Measurements from ENCODE around the gene CLSTN2.

GRCh38 chr3:140020541-140020940, 85.6 kb downstream of the CLSTN2 start:
- TF ChIP-seq CTCF (IDR thresholded peaks at IDR 0.05 in 2 of 3, conservative IDR thresholded peaks at IDR 0.05 in 1 of 3; ENCODE audit: borderline replicate concordance in 1 of 3, insufficient read depth in 1 of 3, low read depth in 2 of 3, low read length in 2 of 3) (no peak), POLR2AphosphoS5 (IDR thresholded peaks at IDR 0.05; ENCODE audit: low read depth, low read length) (no peak), MAX (IDR thresholded peaks at IDR 0.05) (no peak), POLR2A (IDR thresholded peaks at IDR 0.05; ENCODE audit: borderline replicate concordance, extremely low read depth, insufficient read depth, insufficient read length) (no peak), EGR1 (IDR thresholded peaks at IDR 0.05; ENCODE audit: low read depth) (no peak), SP1 (IDR thresholded peaks at IDR 0.05; ENCODE audit: low read depth) (no peak), ZNF274 (IDR thresholded peaks at IDR 0.05; ENCODE audit: low read depth, low read length) (no peak), EZH2 (IDR thresholded peaks at IDR 0.05) (no peak), ATF3 (IDR thresholded peaks at IDR 0.05) (no peak), SIN3A (IDR thresholded peaks at IDR 0.05; ENCODE audit: low read depth) (no peak), RAD21 (IDR thresholded peaks at IDR 0.05; ENCODE audit: low read depth) (no peak), REST (IDR thresholded peaks at IDR 0.05; ENCODE audit: low read depth) (no peak), CBX3 (IDR thresholded peaks at IDR 0.05; ENCODE audit: low read depth) (no peak)

All from HCT116 (cell line).